SK-N-MC (cell line): ENCODE measurements around the gene SFSWAP.

Experiments
- DNase-seq: peaks from one replicate; pipeline ENCODE4 v3.0.0-alpha.2; 2011; ENCODE audit warnings: low read depth, low spot score
- H3K27ac ChIP-seq: fragments of 200-600 bp; sonication (generic); 2 replicates; pipeline ENCODE4 v1.5.1; 2016; ENCODE audit warnings: mixed run types
- H3K36me3 ChIP-seq: fragments of 200-600 bp; sonication (generic); 2 replicates; pipeline ENCODE4 v1.6.1; 2017; ENCODE audit warnings: antibody characterized with exemption, low read length, mixed read lengths; ENCODE audit not compliant: insufficient read depth
- H3K4me3 ChIP-seq: fragments of 200-600 bp; sonication (generic); 2 replicates; pipeline ENCODE4 v1.5.1; 2016
- H3K9ac ChIP-seq: fragments of 200-600 bp; sonication (generic); 2 replicates; pipeline ENCODE4 v1.8.0; 2017; ENCODE audit warnings: mixed run types, mixed read lengths; ENCODE audit not compliant: insufficient read length
- H3K9me3 ChIP-seq: fragments of 200-600 bp; sonication (generic); 2 replicates; pipeline ENCODE4 v1.6.1; 2017; ENCODE audit warnings: low read depth, mild to moderate bottlenecking, antibody characterized with exemption, low read length, moderate library complexity, mixed read lengths
- EZH2 ChIP-seq: fragments of 200-600 bp; sonication (generic); IDR thresholded peaks from one replicate; pipeline ENCODE4 v1.6.1; 2017; ENCODE audit warnings: antibody characterized with exemption
- FOXP2 ChIP-seq: optimal IDR thresholded peaks from 2 replicates; pipeline ENCODE3; 2011; ENCODE audit warnings: mild to moderate bottlenecking, moderate library complexity; ENCODE audit not compliant: insufficient read depth; ENCODE audit errors: extremely low read length, control extremely low read depth
- POLR2AphosphoS5 ChIP-seq: IDR thresholded peaks from 2 replicates; pipeline ENCODE4 v1.6.1; 2012; ENCODE audit warnings: mild to moderate bottlenecking, low read depth, low read length, borderline replicate concordance

Gene SFSWAP

GRCh38 chr12:131728720-131729119, 17.8 kb downstream of the SFSWAP start:
- Histone ChIP-seq H3K4me3 (no peak overlapping the region), H3K36me3 (peaks cover 89% of the 10 kb centered on the region), H3K9ac (no peak overlapping the region), H3K27ac (no peak overlapping the region), H3K9me3 (no peaks in the 10 kb centered on the region)
- TF ChIP-seq POLR2AphosphoS5, result no peak
- TF ChIP-seq EZH2, result no peak
- no peak for TF ChIP-seq FOXP2
- no peak for DNase-seq

GRCh38 chr12:131729254-131729955, 18.5 kb downstream of the SFSWAP start:
- Histone ChIP-seq H3K4me3 (no peak overlapping the region), H3K36me3 (peaks cover 90% of the 10 kb centered on the region), H3K27ac (no peak overlapping the region), H3K9me3 (no peaks in the 10 kb centered on the region), H3K9ac (no peak overlapping the region)
- no peak for DNase-seq
- no peak for TF ChIP-seq FOXP2
- no peak for TF ChIP-seq EZH2
- TF ChIP-seq POLR2AphosphoS5, result no peak

GRCh38 chr12:131732996-131733615, 22.2 kb downstream of the SFSWAP start:
- no peak overlapping the region for H3K9ac ChIP-seq
- DNase-seq, result no peak
- no peaks in the 10 kb centered on the region for H3K9me3 ChIP-seq
- no peak overlapping the region for H3K27ac ChIP-seq
- H3K4me3 ChIP-seq, result no peak overlapping the region
- TF ChIP-seq EZH2 (no peak), FOXP2 (no peak)
- peaks cover 69% of the 10 kb centered on the region for H3K36me3 ChIP-seq

- no peak overlapping the region for H3K9ac ChIP-seq
- no peaks in the 10 kb centered on the region for H3K9me3 ChIP-seq
- no peak for TF ChIP-seq POLR2AphosphoS5
- H3K4me3 ChIP-seq, result no peak overlapping the region
- no peak for DNase-seq
- peaks cover 69% of the 10 kb centered on the region for H3K36me3 ChIP-seq
- H3K27ac ChIP-seq, result no peak overlapping the region
These were observed 23.0 kb downstream of the SFSWAP start for GRCh38 chr12:131733874-131734273.

- no peak for TF ChIP-seq POLR2AphosphoS5
- DNase-seq, result no peak
- Histone ChIP-seq H3K9me3 (no peaks in the 10 kb centered on the region), H3K27ac (no peak overlapping the region), H3K9ac (no peak overlapping the region), H3K36me3 (peaks cover 66% of the 10 kb centered on the region), H3K4me3 (no peak overlapping the region)
These were observed 23.7 kb downstream of the SFSWAP start for GRCh38 chr12:131734336-131735152.

- TF ChIP-seq POLR2AphosphoS5, result no peak
- TF ChIP-seq EZH2, result no peak
- no peak for TF ChIP-seq FOXP2
- DNase-seq, result no peak
- Histone ChIP-seq H3K9me3 (no peaks in the 10 kb centered on the region), H3K36me3 (peaks cover 63% of the 10 kb centered on the region), H3K27ac (no peak overlapping the region), H3K9ac (no peak overlapping the region), H3K4me3 (no peak overlapping the region)
These were observed 24.2 kb downstream of the SFSWAP start for GRCh38 chr12:131735153-131735456.

- TF ChIP-seq EZH2, result no peak
- no peak for TF ChIP-seq POLR2AphosphoS5
- no peak for TF ChIP-seq FOXP2
- H3K9ac ChIP-seq, result no peak overlapping the region
- H3K27ac ChIP-seq, result no peak overlapping the region
- no peaks in the 10 kb centered on the region for H3K9me3 ChIP-seq
- no peak overlapping the region for H3K4me3 ChIP-seq
- DNase-seq, result no peak
- H3K36me3 ChIP-seq, result peaks cover 62% of the 10 kb centered on the region
These were observed 24.9 kb downstream of the SFSWAP start for GRCh38 chr12:131735476-131736445.

- no peak for TF ChIP-seq POLR2AphosphoS5
- no peak for TF ChIP-seq EZH2
- no peak for TF ChIP-seq FOXP2
- DNase-seq, result no peak
- Histone ChIP-seq H3K27ac (no peak overlapping the region), H3K36me3 (peaks cover 61% of the 10 kb centered on the region), H3K9ac (no peak overlapping the region), H3K9me3 (no peaks in the 10 kb centered on the region), H3K4me3 (no peak overlapping the region)
These were observed 25.7 kb downstream of the SFSWAP start for GRCh38 chr12:131736446-131737149.
